IMR-90 (cell line): ENCODE data around the gene IGIP. TPM values are rescaled to one million over a fixed set of nuclear protein-coding genes. Genes with fewer than 3 reads are reported as not detected.

Experiments used
- ATAC-seq: fragments of 200-7000 bp; cut with Tn5 transposase; 2 replicates; pipeline ENCODE4 v1.9.1; 2020; ENCODE audit warnings: low read depth, mild to moderate bottlenecking, moderate library complexity
- BruUV-seq: library from RNA; stranded (reverse); fragments of 400-500 nt; replicated peaks from 2 replicates; lab custom pipeline; 2021; lab: Mats Ljungman, UMichigan
- CTCF ChIA-PET: fragments of 300-600 bp; formaldehyde crosslinking; extraction: SDS; loops from one replicate; lab custom pipeline; 2021; ENCODE audit warnings: antibody characterized with exemption; lab: Yijun Ruan, JAX
- POLR2A ChIA-PET: fragments of 300-600 bp; sonication (Branson Sonifier 250); formaldehyde crosslinking; loops from one replicate; lab custom pipeline; 2022; ENCODE audit warnings: antibody characterized with exemption; ENCODE audit not compliant: unreplicated experiment; lab: Charles Lee
- DNase-seq: peaks from one replicate; pipeline ENCODE4 v3.0.0; 2013
- H2AFZ ChIP-seq: replicated peaks from 2 replicates; pipeline ENCODE3; 2013; ENCODE audit warnings: low read length, mild to moderate bottlenecking; ENCODE audit not compliant: poor library complexity
- H2AK5ac ChIP-seq: 2 replicates; pipeline ENCODE4 v1.6.1; 2013; ENCODE audit warnings: low read depth, low read length, inconsistent platforms
- H2AK9ac ChIP-seq: replicated peaks from 2 replicates; pipeline ENCODE3; 2013; ENCODE audit warnings: mild to moderate bottlenecking, low read depth, low read length, moderate library complexity; ENCODE audit not compliant: poor library complexity
- H2BK120ac ChIP-seq: 2 replicates; pipeline ENCODE4 v1.6.1; 2013; ENCODE audit warnings: low read depth, low read length, inconsistent platforms
- H2BK15ac ChIP-seq: 3 replicates; pipeline ENCODE4 v1.6.1; 2013; ENCODE audit warnings: low read depth, low read length, inconsistent platforms
- H2BK20ac ChIP-seq: 2 replicates; pipeline ENCODE4 v1.6.1; 2013; ENCODE audit warnings: low read depth, mild to moderate bottlenecking, inconsistent platforms, low read length, moderate library complexity
- H2BK5ac ChIP-seq: 2 replicates; pipeline ENCODE4 v1.6.1; 2013; ENCODE audit warnings: mild to moderate bottlenecking, low read depth, low read length, inconsistent platforms; ENCODE audit not compliant: poor library complexity, severe bottlenecking
- H3K14ac ChIP-seq: replicated peaks from 2 replicates; pipeline ENCODE4 v1.6.1; 2013; ENCODE audit warnings: low read depth, low read length, inconsistent platforms
- H3K18ac ChIP-seq: 2 replicates; pipeline ENCODE4 v1.6.1; 2013; ENCODE audit warnings: low read depth, low read length, control low read depth
- H3K23ac ChIP-seq: 2 replicates; pipeline ENCODE4 v1.6.1; 2013; ENCODE audit warnings: low read depth, low read length, inconsistent platforms
- H3K27ac ChIP-seq: 2 replicates; pipeline ENCODE4 v1.5.1; 2013; ENCODE audit warnings: mild to moderate bottlenecking, control low read depth, low read length; ENCODE audit not compliant: insufficient read depth
- H3K27me3 ChIP-seq: 2 replicates; pipeline ENCODE4 v1.6.1; 2013; ENCODE audit warnings: low read length; ENCODE audit not compliant: control insufficient read depth, insufficient read depth
- H3K36me3 ChIP-seq: 2 replicates; pipeline ENCODE4 v1.6.1; 2013; ENCODE audit warnings: low read length, mixed read lengths; ENCODE audit not compliant: control insufficient read depth, insufficient read depth
- H3K4ac ChIP-seq: 2 replicates; pipeline ENCODE4 v1.6.1; 2013; ENCODE audit warnings: low read depth, low read length, inconsistent platforms
- H3K4me1 ChIP-seq: 2 replicates; pipeline ENCODE4 v1.6.1; 2013; ENCODE audit warnings: low read length, mixed read lengths; ENCODE audit not compliant: control insufficient read depth, insufficient read depth
- H3K4me2 ChIP-seq: 2 replicates; pipeline ENCODE4 v1.6.1; 2013; ENCODE audit warnings: low read depth, mild to moderate bottlenecking, control low read depth, low read length, moderate library complexity
- H3K4me3 ChIP-seq: 2 replicates; pipeline ENCODE4 v1.5.1; 2013; ENCODE audit warnings: low read depth, mild to moderate bottlenecking, control low read depth, low read length, moderate library complexity; ENCODE audit not compliant: insufficient read depth
- H3K56ac ChIP-seq: 2 replicates; pipeline ENCODE4 v1.6.1; 2013; ENCODE audit warnings: low read length, inconsistent platforms; ENCODE audit not compliant: insufficient read depth; ENCODE audit errors: extremely low read depth
- H3K79me1 ChIP-seq, 2 experiments: 2 replicates each; pipeline ENCODE4 v1.6.1; 2013; ENCODE audit warnings: low read length in 2 of 2, inconsistent platforms in 1 of 2, low read depth in 1 of 2
- H3K9ac ChIP-seq: 2 replicates; pipeline ENCODE4 v1.6.1; 2013; ENCODE audit warnings: low read depth, low read length, control low read depth
- H3K9me1 ChIP-seq: 2 replicates; pipeline ENCODE4 v1.6.1; 2013; ENCODE audit warnings: low read length, inconsistent platforms; ENCODE audit not compliant: insufficient read depth
- H3K9me3 ChIP-seq: 2 replicates; pipeline ENCODE4 v1.6.1; 2013; ENCODE audit warnings: low read length; ENCODE audit not compliant: control insufficient read depth, insufficient read depth
- H4K20me1 ChIP-seq: 2 replicates; pipeline ENCODE4 v1.6.1; 2013; ENCODE audit warnings: low read length, inconsistent platforms; ENCODE audit not compliant: insufficient read depth
- H4K5ac ChIP-seq: 2 replicates; pipeline ENCODE4 v1.6.1; 2013; ENCODE audit warnings: mild to moderate bottlenecking, low read depth, low read length, control low read depth
- H4K8ac ChIP-seq, 2 experiments: 2 replicates each; pipeline ENCODE4 v1.6.1; 2013; ENCODE audit warnings: low read depth in 2 of 2, low read length in 2 of 2, control low read depth in 1 of 2, inconsistent platforms in 1 of 2
- H4K91ac ChIP-seq: 2 replicates; pipeline ENCODE4 v1.6.1; 2013; ENCODE audit warnings: low read depth, low read length, inconsistent platforms; ENCODE audit not compliant: insufficient read depth
- CHD1 ChIP-seq: IDR thresholded peaks from 2 replicates; pipeline ENCODE4 v1.6.1; 2012; ENCODE audit warnings: low read depth, low read length, improper control_type of control experiment
- FOS ChIP-seq: fragments of 150-350 bp; IDR thresholded peaks from 2 replicates; pipeline ENCODE4 v1.6.1; 2016; ENCODE audit warnings: low read depth, low read length
- MAFK ChIP-seq: IDR thresholded peaks from 2 replicates; pipeline ENCODE4 v1.6.1; 2012; ENCODE audit warnings: low read depth, low read length, improper control_type of control experiment
- POLR2A ChIP-seq: IDR thresholded peaks from 2 replicates; pipeline ENCODE4 v1.6.1; 2012; ENCODE audit warnings: mild to moderate bottlenecking, low read depth, low read length
- RAD21 ChIP-seq: IDR thresholded peaks from 2 replicates; pipeline ENCODE4 v1.6.1; 2012; ENCODE audit warnings: low read length, improper control_type of control experiment
- RFX5 ChIP-seq: IDR thresholded peaks from 2 replicates; pipeline ENCODE4 v1.8.0; 2012; ENCODE audit warnings: low read depth, mild to moderate bottlenecking, low read length, moderate library complexity
- SMC3 ChIP-seq: fragments of 150-350 bp; IDR thresholded peaks from 2 replicates; pipeline ENCODE4 v1.6.1; 2016; ENCODE audit warnings: low read depth, mild to moderate bottlenecking, antibody characterized with exemption, low read length, moderate library complexity
- WGBS, 2 experiments: methylation state at CpG; one replicate each; pipeline versions ENCODE4 v1.1.5 to v1.1.7; 2013; ENCODE audit warnings: missing lambda C conversion rate in 2 of 2; ENCODE audit not compliant: insufficient read length in 1 of 2; ENCODE audit errors: extremely low coverage in 2 of 2; 5-methylcytosine and 5-hydroxymethylcytosine counted together
- dilution Hi-C: fragments of 300-500 bp; cut with HindIII; formaldehyde crosslinking; loops from one replicate; pipeline ENCODE4 v1.14.3; 2018; ENCODE audit warnings: low sequenced_read_pairs; ENCODE audit not compliant: unreplicated experiment
- in situ Hi-C: fragments of 300-500 bp; cut with MboI; formaldehyde crosslinking; loops from 3 replicates; pipeline ENCODE4 v1.14.3; 2019; ENCODE audit warnings: low sequenced_read_pairs, inconsistent platforms, mixed read lengths
- intact Hi-C: fragments of 100-400 bp; cut with micrococcal nuclease; formaldehyde crosslinking; loops from 2 replicates; pipeline ENCODE4 v1.10.0; 2022
- polyA plus RNA-seq, 3 experiments: library from polyadenylated mRNA; depleted of rRNA; stranded (reverse); fragments of >200 nt; gene quantifications; 2 replicates each; pipeline ENCODE4 v1.2.3, GENCODE V29; 2012; ENCODE audit warnings: low replicate concordance in 1 of 3
- total RNA-seq: library from RNA; depleted of rRNA; stranded (reverse); fragments of >200 nt; gene quantifications from 2 replicates; pipeline ENCODE4 v1.2.3, GENCODE V29; 2012
- TF ChIP-seq, protein P1 (sequence below): conservative IDR thresholded peaks from 2 replicates; pipeline ENCODE4 v1.5.1; 2012; ENCODE audit warnings: mild to moderate bottlenecking, low read depth, low read length, improper control_type of control experiment
- TF ChIP-seq, protein P2 (sequence below): fragments of 150-350 bp; IDR thresholded peaks from 2 replicates; pipeline ENCODE4 v1.6.1; 2017; ENCODE audit warnings: mild to moderate bottlenecking, antibody characterized with exemption, low read length, low read depth

Gene IGIP
- total and polyA plus RNA-seq, 2 of the 4 experiments (the other 2 are of a cell fraction) = 1.2 to 5.0 TPM

DNA sequence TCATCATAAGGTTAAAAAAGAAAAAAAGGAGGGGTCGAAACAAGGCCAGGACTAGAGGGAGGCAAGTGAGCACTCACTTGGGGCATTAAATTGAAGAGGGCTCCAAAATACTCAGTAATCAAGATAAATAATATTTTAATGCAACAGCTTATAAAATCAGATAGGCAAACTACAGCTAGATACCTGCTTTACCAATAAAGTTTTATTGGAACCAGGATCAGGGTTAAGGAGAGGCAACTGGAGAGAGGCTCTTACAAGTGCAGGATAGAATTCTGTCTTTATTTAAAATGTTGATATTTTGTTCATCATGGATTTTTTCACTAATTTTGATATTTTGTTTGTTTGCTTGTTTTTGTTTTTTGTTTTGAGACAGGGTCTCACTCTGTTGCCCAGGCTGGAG lies 42.1 kb upstream of the IGIP start:
- H2AK9ac ChIP-seq = no peak overlapping the region
- no peak overlapping the region for H4K8ac ChIP-seq
- no TSS peak for BruUV-seq
- no CpG with 5 or more reads among the region's 1 CpG for WGBS, 2 experiments
- H3K9me3 ChIP-seq = no peaks in the 10 kb centered on the region
- DNase-seq = no peak
- TF ChIP-seq RFX5 (no peak), FOS (no peak), POLR2A (no peak), MAFK (no peak), SMC3 (no peak), CHD1 (no peak), RAD21 (no peak)
- TF ChIP-seq, protein P1, sequence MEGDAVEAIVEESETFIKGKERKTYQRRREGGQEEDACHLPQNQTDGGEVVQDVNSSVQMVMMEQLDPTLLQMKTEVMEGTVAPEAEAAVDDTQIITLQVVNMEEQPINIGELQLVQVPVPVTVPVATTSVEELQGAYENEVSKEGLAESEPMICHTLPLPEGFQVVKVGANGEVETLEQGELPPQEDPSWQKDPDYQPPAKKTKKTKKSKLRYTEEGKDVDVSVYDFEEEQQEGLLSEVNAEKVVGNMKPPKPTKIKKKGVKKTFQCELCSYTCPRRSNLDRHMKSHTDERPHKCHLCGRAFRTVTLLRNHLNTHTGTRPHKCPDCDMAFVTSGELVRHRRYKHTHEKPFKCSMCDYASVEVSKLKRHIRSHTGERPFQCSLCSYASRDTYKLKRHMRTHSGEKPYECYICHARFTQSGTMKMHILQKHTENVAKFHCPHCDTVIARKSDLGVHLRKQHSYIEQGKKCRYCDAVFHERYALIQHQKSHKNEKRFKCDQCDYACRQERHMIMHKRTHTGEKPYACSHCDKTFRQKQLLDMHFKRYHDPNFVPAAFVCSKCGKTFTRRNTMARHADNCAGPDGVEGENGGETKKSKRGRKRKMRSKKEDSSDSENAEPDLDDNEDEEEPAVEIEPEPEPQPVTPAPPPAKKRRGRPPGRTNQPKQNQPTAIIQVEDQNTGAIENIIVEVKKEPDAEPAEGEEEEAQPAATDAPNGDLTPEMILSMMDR = no peak
- TF ChIP-seq, protein P2, sequence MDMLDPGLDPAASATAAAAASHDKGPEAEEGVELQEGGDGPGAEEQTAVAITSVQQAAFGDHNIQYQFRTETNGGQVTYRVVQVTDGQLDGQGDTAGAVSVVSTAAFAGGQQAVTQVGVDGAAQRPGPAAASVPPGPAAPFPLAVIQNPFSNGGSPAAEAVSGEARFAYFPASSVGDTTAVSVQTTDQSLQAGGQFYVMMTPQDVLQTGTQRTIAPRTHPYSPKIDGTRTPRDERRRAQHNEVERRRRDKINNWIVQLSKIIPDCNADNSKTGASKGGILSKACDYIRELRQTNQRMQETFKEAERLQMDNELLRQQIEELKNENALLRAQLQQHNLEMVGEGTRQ = no peak
- dilution Hi-C loops (no loop called here), in situ Hi-C loops (no loop called here), intact Hi-C loops (loop anchor here (2.0 kb wide), 1 partner anchor 21 kb away; no protein-coding TSS in a partner anchor)
- H2AK5ac ChIP-seq = no peak overlapping the region
- H3K79me1 ChIP-seq = no peaks in the 10 kb centered on the region
- H2AFZ ChIP-seq = no peak overlapping the region
- no peak overlapping the region for H2BK15ac ChIP-seq
- no peak overlapping the region for H3K4me3 ChIP-seq
- no peak overlapping the region for H3K18ac ChIP-seq
- H2BK5ac ChIP-seq = no peak overlapping the region
- no peak for ATAC-seq
- peaks cover 34% of the 10 kb centered on the region for H3K27me3 ChIP-seq
- ChIA-PET POLR2A (no interaction called here), CTCF (no interaction called here)
- no peak overlapping the region for H2BK20ac ChIP-seq
- no peak overlapping the region for H3K56ac ChIP-seq
- H2BK120ac ChIP-seq = no peak overlapping the region
- no peak overlapping the region for H3K23ac ChIP-seq
- H3K27ac ChIP-seq = no peak overlapping the region
- H4K20me1 ChIP-seq = no peaks in the 10 kb centered on the region
- no peak overlapping the region for H3K4ac ChIP-seq
- H3K36me3 ChIP-seq = no peaks in the 10 kb centered on the region
- H4K91ac ChIP-seq = no peak overlapping the region
- H3K9me1 ChIP-seq = no peaks in the 10 kb centered on the region
- no peak overlapping the region for H3K9ac ChIP-seq
- no peak overlapping the region for H3K4me2 ChIP-seq
- H3K14ac ChIP-seq = no peak overlapping the region
- no peaks in the 10 kb centered on the region for H3K4me1 ChIP-seq
- H4K5ac ChIP-seq = no peak overlapping the region
